Measurements from ENCODE around the gene PC.

- no peak for TF ChIP-seq POLR2AphosphoS5 (IDR thresholded peaks at IDR 0.05)
- TF ChIP-seq, protein P1, sequence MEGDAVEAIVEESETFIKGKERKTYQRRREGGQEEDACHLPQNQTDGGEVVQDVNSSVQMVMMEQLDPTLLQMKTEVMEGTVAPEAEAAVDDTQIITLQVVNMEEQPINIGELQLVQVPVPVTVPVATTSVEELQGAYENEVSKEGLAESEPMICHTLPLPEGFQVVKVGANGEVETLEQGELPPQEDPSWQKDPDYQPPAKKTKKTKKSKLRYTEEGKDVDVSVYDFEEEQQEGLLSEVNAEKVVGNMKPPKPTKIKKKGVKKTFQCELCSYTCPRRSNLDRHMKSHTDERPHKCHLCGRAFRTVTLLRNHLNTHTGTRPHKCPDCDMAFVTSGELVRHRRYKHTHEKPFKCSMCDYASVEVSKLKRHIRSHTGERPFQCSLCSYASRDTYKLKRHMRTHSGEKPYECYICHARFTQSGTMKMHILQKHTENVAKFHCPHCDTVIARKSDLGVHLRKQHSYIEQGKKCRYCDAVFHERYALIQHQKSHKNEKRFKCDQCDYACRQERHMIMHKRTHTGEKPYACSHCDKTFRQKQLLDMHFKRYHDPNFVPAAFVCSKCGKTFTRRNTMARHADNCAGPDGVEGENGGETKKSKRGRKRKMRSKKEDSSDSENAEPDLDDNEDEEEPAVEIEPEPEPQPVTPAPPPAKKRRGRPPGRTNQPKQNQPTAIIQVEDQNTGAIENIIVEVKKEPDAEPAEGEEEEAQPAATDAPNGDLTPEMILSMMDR (IDR thresholded peaks at IDR 0.05 in 8 of 11, conservative IDR thresholded peaks at IDR 0.05 in 3 of 11) = no peak
These were observed 33.9 kb upstream of the PC start for GRCh38 chr11:66992041-66992440.
